Measurements from ENCODE around the gene KCNQ1OT1. TPM values are rescaled to one million over a fixed set of nuclear protein-coding genes. Genes with fewer than 3 reads are reported as not detected.

KCNQ1OT1 gene
- total RNA-seq, 1 donor from 2014 or later: 2.5 TPM

DNA sequence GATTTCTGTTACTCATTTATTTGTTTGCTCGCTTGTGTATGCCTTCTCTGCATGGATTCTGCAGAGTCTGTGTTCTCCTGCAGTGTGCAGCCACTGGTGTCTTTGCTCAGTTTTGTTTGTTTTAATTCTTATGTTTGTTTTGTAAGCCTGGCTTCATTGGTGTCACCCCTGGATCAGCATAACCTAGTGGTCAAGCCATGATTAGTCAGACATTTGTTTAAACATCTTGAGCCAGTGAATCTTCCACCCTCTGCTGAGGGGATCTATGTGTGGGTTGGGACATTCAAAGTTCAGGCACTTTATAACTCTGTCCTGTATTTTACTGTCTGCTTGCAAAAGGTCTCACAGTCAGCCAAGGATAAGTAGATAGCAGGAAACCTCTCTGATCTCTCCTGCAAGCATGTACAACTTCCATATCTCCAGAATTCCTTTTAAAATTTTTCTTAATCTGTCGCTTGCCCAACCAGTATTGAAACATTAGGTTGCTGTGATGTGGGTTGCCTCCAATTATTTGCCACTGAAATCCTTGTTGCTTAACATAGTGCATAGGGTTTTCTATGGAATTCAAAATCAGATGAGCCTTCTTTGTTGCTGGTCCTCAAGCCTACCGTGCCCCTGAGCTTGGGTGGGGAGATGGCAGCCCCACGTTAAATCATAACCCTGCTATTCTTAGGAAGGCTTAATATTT, 86.8 kb downstream of the KCNQ1OT1 start:
- no peak for DNase-seq (ENCODE audit: low read depth)

DNA sequence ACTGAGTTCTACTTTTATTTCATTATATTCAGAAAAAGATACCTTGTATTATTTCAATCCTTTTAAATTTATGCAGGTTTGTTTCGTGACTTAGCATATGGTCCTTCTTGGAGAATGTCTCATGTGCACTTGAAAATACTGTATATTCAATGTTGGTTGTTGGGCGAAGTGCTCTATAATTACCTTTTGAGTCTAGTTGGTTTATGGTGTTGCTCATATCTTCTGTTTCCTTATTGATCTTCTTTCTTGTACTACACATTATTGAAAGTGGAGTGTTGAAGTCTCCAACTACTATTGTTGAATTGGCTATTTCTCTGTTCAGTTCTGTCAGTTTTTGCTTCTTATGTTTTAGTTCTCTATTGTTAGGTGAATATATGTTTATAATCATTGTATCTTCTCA, 90.4 kb downstream of the KCNQ1OT1 start:
- DNase-seq (ENCODE audit: low read depth): no peak

DNA sequence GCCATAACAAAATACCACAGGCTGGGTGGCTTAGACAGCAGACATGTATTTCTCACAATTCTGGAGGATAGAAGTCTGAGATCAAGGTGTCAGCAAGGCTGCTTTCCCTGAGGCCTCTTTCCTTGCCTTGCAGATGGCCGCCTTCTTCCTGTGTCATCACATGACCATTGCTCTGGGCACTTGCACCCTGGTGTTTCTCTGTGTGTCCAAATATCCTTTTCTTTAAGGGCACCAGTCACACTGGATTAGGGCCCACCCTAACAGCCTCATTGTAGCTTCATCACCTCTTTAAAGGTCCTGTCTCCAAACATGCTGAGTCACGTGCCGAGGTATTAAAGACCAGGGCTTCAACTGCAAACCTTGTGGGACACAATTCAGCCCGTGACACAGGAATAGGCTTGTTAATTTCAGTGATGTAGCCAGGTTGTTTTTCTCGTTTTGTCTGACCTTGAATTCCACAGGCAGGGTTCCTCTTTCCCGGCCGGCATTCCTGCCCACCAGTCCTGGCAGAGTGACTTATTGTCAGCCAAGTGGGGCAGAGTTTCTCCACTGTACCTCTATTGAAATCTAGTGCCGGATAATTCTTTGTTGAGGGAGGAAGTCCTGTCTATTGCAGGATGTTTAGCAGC, 100.1 kb downstream of the KCNQ1OT1 start:
- DNase-seq (ENCODE audit: low read depth): no peak

DNA sequence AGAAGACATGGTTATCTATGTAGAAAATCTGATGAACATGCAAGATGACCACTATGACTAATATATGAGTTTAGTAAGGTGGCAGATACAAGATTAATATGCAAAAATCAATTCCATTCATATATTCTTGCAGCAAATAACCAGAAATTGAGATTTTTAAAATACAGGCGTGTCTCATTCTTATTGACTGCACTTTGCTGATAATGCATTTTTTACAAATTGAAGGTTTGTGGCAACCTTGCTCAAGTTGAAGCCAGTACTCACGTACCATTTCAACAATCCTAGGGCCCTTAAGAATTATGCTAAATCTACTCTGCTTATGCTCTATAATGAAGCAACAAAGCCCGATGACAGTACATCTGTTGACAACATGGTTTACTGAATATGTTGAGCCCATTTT, 104.6 kb downstream of the KCNQ1OT1 start:
- no peak for DNase-seq (ENCODE audit: low read depth)

DNA sequence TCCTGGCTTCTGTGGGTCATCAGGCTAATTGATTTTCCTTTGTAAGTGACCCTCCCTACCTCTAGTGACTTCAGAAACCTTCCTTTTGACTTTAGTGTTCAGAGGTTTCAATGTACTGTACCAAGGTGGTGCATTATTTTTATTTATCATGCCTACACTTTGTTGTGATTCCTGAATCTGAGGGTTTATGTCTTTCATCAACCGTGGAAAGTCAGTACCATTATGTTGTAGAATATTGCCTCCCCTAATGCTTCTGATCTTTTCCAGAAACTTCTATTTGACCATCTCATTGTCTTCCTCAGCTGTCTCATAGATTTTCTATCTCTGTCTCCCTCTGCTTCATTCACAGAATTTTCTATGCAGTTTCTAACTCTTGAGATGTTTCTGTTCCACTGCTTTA, 105.5 kb downstream of the KCNQ1OT1 start:
- no peak for DNase-seq (ENCODE audit: low read depth)

DNA sequence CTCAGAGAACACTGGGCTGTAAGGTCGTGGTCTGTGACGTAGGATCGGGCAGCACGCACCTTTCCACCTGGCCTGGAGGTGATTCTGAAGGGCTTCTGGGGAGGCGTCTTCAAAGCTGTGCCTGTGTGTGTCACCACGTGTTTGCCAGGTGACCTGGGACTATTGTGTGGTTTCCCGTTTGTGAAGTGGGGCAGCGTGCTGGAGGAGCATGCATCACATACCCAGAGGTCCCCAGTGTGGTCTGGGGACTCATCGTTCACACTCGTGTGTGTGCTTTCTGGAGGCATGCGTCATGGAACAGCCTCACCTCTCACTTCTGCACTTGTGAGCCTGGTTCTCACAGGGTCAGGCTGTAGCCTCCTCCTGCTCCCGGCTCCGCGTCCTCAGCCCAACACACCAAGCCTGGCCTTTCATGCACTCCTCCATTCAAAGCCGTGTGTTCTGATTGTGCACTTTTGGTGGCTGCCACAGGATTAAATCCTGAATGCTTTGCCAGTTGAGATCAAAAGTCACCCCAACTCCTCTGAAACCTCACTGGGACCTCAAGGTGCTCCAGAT, 106.3 kb downstream of the KCNQ1OT1 start:
- DNase-seq (ENCODE audit: low read depth): no peak

DNA sequence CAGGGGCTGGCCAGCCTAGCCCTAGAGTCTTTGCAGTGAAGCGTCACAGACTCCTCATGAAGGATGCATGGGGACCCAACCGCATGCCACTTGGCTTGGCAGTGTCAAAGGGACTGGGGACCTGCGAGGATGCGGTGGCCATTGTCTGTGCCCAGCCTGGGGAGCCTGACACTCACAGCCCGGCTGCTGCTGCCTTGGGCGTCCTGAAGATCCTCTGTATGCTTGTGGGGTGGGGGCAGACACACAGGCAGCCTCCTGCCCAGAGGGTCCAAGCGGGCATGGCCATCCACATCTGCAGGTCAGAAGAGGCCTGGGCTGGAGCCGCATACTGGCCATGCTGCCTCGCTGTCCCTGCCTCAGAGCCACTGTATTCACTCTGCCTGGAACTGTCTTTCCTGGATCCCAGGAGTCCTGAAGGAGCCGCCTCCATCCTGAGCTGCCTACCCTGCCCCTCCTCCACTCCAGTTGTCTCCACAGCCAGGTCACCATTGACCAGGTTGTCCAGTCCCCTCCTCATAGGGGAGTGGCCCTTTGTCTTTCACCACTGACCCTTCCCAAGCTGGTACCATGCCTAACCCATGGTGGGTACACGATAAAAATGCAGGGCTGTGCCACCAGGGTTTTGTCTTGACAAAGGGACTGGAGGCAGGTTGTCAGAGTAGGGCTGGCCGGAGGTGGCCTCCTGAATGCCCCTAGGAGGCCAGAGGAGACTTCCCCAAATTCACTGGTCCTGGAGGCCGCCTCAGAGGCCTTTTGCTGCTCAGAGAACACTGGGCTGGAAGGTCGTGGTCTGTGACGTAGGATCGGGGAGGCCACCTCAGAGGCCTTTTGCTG, 107.0 kb downstream of the KCNQ1OT1 start:
- DNase-seq (ENCODE audit: low read depth): no peak

DNA sequence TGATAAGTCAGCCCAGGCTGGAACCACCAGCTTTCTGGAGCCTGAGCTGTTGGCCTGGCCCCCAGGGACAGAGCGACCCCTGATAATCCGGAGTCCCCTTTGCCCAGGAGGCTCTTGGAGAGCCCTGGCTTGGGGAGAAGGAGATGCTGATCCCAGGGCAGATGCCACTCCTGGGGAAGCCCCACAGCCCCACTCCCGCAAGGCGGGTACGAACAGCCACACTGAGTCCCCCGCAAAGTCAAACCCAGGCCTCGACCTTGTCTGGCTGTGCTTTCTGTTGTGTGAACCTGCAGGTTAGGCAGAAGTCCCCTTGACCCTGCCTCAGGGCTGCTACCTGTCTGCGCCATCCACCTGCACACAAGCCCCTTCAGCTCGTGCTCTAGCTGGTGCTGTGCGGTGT, 108.0 kb downstream of the KCNQ1OT1 start:
- DNase-seq (ENCODE audit: low read depth): no peak

DNA sequence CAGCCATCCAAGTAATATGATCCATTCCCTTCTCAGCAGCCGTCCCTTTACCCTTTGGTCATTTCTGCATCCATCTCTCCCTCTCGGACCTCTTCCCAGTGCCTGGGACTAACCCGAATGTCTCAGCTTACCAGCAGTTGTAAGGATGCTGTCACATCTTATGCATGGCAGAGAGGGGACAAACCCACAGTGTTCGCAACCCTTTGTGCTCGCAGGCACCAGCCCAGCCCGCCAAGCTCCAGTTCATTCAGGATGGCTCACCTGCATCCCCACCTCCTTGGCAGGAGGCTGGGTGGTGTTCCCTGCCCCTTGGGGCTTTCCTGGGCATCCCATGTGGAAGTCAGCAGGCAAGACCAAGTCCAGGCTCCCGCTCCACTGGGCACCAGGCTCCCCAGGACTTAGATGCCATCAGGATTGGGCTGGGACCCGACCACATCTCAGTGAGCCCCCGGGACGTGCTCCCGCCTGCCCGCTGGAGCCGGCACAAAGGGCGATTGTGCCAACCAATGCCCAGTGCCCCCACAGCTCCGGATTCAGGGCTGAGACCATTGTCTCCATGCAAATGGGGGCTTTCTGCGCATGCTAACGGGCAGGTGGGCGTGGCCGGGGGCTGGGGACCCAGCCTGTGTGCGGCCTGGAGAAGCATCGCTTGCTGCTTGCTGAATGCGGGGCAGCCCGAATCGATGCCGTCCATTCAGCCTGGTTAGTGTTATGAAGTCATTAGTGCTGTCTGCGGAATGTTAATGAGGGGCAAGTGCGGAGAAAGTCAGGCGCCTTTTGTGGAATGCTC, 108.6 kb downstream of the KCNQ1OT1 start:
- no peak for DNase-seq (ENCODE audit: low read depth)

DNA sequence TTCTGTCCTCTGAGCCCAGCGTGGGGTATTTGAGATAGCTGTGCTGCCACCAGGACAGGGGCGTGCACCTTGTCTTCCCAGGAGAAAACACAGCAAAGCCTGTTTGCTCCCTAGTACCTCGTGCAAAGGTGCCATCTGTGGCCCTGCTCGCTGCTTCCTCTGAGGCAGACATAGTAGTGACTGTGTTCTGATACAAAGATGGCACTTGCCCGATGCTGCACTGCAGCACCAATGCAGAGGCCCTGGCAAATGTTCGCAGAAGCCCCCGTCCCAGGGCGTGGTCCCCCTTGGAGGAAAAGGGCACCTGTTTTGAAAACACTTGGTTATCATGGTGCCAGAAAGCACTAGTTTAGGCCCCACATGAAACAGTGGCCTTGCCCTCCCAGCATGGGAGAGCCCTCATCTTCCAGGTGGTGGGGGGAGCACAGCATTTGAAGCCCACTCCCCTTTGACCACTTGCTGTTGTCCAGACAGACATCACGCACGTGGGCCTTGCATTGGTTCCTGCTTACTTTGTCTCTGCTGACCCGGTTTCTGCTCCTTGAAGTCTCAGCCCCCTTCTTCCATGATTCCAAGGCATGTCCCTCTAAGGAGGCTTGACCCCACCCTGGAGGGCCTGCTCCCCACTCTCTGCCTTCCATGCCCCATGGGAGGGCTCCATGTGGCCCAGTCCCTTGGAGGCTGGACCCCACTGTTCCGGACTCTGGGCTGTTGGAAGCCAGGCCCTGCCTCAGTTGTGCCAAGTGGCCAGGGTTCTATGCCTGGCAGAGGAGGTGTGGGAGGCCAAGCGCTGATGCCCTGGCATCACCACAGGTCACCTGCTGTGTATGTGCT, 109.4 kb downstream of the KCNQ1OT1 start:
- DNase-seq (ENCODE audit: low read depth): no peak

DNA sequence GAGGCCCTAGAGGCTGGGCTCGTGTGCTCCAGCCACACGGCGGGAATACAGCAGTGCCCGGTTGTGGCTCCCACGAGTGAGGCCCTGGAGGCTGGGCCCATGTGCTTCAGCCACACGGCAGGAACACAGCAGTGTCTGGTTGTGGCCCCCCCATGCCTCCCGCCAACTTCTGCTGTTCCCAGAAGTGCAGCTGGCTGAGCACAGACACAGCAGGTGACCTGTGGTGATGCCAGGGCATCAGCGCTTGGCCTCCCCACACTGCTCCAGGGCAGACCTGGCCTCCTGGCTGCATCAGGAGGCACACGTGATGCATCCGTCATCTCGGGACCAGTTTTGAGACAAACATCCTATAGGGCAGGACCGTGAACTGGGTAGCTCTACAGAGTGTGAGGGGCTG, 110.3 kb downstream of the KCNQ1OT1 start:
- no peak for DNase-seq (ENCODE audit: low read depth)

DNA sequence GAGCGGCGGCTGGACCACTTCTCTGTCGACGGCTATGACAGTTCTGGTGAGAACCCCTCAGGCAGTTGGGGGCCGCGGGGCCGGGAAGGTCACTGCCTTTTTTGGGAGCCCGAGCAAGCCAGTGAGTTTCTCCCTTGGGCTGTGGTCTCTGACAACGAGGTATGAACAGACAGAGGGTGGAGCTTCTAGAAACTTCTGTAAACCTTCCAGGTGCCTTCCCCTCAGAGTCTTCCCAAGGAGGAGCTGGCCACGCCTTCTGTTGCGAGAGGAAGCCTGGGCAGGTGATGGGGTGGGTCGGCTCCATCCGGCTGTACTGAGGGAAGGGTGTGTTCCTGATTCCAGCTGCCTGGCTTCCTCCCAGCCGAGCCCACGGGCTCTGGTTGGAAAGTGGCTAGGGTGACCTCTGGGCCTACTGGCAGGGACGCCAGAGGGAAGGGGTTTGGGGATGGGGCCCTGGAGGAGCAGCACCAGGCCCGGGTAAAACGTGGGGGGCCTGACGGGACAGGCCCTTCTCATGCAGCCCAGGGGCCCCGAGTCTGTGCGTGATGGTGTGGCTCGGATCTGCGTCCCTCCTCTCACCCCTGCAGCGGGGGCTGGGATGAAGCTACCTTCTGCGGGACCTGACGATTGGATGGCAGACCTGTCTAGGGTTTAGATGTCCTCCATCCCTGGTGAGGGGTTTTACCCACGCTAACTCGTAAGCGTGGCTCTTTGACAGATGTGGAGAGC, 110.8 kb downstream of the KCNQ1OT1 start:
- DNase-seq (ENCODE audit: low read depth): peak; percentile 13

DNA sequence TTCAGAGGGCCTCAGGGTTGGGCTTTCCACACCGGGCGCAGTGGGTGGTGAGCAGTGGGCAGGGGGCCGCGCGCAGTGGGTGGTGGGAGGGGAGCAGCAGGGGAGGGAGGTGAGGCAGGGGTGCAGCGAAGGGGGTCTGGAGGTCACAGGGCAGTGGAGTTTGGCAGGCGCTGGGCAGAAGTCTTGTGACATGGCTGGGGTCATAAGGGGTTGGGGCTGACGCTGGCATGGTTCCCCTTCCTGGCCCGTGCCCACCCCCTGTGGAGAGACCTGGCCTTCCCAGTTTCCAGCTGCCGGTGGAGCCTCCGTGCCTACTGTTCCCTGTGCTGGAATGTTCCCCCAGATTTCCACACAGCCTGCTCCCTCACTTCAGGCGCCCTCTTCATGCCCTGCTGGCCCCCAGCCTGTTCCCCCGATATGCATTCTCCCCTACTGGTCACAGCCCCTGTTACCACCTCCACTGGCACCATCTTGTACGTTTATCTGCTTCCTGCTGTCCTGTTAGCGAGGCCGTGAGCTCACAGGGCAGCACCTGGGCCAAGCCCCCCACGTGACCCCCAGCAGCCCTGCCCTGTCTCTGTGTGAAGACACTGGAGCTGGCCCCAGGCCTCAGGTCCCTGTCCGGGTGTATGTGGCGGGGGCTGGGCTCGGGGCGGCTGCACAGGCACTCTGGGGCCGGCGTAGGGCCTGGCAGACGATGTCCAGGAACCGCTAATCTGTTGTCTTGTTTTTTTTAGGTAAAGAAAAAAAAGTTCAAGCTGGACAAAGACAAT, 111.6 kb downstream of the KCNQ1OT1 start:
- DNase-seq (ENCODE audit: low read depth): no peak

DNA sequence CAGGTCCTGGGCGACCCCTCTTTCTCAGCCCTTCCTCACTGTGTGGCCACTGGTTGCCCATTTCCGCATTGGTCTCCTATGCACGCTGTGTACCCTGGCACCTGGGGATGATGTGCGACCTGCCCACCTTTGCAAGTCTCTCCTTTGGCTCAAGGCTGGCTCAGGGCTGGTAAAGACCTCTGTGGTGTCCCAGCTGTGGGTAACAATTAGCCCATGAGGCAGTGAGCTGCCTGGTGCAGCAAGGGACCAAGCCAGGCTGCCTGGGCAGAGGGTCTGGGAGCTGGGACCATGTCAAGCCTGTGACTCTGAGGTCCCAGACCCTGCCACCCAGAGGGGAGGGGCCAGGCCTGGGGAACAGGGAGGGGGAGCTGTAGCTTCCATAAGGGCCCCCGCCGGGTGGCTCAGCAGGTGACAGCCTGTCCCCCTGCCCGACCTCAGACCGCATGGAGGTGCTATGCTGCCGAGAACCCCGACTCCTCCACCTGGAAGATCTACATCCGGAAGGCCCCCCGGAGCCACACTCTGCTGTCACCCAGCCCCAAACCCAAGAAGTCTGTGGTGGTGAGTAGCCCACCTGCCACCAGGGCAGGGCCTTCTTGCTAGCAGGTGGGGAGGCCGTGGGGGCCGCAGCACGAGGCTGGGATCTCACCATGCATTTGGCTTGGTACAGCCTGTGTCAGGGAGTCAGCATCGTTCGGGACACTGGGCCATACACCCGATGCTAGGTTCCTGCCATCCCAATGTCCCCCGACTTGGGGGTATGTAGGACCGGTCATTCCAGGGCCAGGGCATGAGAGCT, 112.5 kb downstream of the KCNQ1OT1 start:
- no peak for DNase-seq (ENCODE audit: low read depth)

DNA sequence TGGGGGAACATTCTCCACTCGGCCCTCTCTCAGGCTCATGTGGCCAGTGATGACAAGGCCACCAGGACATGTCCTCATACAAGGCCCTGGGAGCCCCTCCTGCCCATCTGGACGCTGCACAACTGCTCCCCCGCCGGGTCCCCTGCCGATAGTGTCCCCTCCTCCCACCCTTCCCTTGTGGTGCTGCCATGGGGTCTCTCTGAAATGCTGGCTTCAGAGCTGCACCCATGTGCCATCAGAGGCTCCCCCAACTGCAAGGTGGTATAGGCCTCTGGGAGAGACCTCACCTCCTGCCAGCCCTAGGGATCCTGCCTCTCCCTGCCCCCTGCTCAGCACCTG, 113.0 kb downstream of the KCNQ1OT1 start:
- DNase-seq (ENCODE audit: low read depth): no peak

DNA sequence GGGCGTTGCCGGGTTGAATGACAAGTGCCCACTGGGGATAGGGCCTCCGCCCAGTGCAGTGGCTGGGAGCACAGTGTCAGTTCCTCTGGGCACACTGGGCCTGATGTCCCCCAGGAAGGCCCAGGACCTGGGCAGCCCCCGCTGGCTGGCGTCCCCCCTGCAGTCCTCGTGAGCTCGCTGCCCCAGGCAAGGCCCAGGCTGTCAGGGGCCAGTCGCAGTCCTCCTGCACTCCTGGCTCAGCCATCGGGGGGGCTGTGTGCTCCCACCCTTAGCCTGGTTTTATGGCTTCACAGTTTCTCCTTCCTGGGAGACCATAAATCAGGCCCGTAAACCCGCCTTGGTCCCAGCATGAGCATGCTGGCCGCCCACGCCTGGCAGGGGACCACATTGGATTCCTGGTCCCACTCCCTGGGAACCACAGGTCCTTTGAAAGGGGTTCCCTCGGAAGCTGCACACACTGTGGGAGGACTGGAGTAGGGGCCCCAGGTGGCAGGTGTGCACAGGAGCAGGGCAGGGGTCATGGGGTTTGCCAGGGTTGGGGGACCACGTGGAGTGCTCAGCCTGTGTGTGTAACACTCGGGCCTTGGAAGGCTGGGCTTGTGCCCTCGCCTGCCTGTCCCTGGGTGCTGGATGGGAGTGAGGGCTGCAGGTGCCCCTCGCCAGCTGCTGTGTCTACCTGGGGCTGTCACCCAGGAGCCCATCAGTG, 113.6 kb downstream of the KCNQ1OT1 start:
- no peak for DNase-seq (ENCODE audit: low read depth)

DNA sequence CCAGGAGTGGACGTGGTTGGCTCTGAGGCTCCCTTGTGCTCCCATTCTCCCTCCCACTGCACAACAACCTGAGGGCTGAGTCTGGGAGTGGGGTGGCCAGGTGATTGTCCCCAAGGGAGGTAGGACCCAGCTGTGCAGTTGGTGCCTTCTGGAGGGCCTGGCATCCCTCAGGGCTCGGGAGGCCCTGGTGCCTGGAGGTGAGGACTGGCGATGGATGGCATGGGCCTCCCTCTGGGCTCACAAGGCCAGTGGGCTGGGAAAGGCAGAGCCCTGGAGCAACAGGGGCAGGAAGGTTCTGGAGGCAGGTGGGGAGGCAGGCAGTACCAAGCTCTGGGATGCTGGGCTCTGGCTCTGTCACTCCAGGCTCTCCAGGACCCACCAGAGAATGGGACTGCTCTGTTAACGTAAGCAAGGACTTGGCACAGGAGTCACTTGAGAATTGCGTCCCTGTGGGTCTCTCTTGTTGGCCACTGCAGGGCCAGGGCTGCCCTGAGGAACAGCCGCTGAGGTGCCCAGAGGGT, 114.2 kb downstream of the KCNQ1OT1 start:
- no peak for DNase-seq (ENCODE audit: low read depth)

Data from myocyte (in vitro differentiated cells).